ENCODE measurements around the gene NHERF1. TPM values are rescaled to one million over a fixed set of nuclear protein-coding genes. Genes with fewer than 3 reads are reported as not detected.

Gene NHERF1
- polyA plus RNA-seq, 1 of the 3 experiments (the other 2 are of a cell fraction) = 40.1 TPM

GRCh38 chr17:74739227-74739831, 9.1 kb upstream of the NHERF1 start:
- Histone ChIP-seq H3K4me1 (ENCODE audit: control insufficient read depth in 1 of 2, insufficient read depth in 2 of 2, low read depth in 1 of 2, low read length in 1 of 2) (no peaks in the 10 kb centered on the region; a peak in 1 of 4 replicates), H3F3A (replicated peaks; ENCODE audit: insufficient read depth) (peaks cover 4% of the 10 kb centered on the region), H3K36me3 (replicated peaks in 1 of 2; ENCODE audit: control insufficient read depth in 1 of 2, insufficient read depth in 2 of 2, low read length in 1 of 2) (no peaks in the 10 kb centered on the region), H3K9me3 (no peaks in the 10 kb centered on the region), H3K4me2 (no peak overlapping the region), H3K79me2 (ENCODE audit: insufficient read depth) (no peaks in the 10 kb centered on the region), H3K9ac (no peak overlapping the region), H3K27ac (ENCODE audit: low read depth in 2 of 2, low read length in 1 of 2) (no peak overlapping the region), H3K4me3 (ENCODE audit: low read depth in 2 of 2, low read length in 1 of 2) (no peak overlapping the region), H3K27me3 (ENCODE audit: insufficient read depth) (peaks cover 50% of the 10 kb centered on the region), H3K9me2 (no peaks in the 10 kb centered on the region), H2AFZ (ENCODE audit: low read depth) (no peak overlapping the region), H4K20me1 (ENCODE audit: insufficient read depth) (no peaks in the 10 kb centered on the region)
- TF ChIP-seq NRF1 (IDR thresholded peaks at IDR 0.05; ENCODE audit: low read depth, low read length) = no peak
- no peak for TF ChIP-seq GABPA (IDR thresholded peaks at IDR 0.05; ENCODE audit: low read depth)
- no peak for TF ChIP-seq FOXJ3 (CRISPR knock-in tag; IDR thresholded peaks at IDR 0.05)
- no peak for TF ChIP-seq EZH2phosphoT487 (IDR thresholded peaks at IDR 0.05; ENCODE audit: borderline replicate concordance, low read depth)
- no peak for TF ChIP-seq SMC3 (IDR thresholded peaks at IDR 0.05; ENCODE audit: low read depth, low read length)
- no peak for TF ChIP-seq TEAD4 (IDR thresholded peaks at IDR 0.05; ENCODE audit: borderline replicate concordance, insufficient read depth)
- TF ChIP-seq RXRA (IDR thresholded peaks at IDR 0.05; ENCODE audit: borderline replicate concordance, low read depth) = no peak
- no peak for TF ChIP-seq MXI1 (IDR thresholded peaks at IDR 0.05; ENCODE audit: low read depth, low read length)
- TF ChIP-seq FOSL2 (IDR thresholded peaks at IDR 0.05; ENCODE audit: borderline replicate concordance, low read depth) = no peak
- no peak for TF ChIP-seq RCOR1 (IDR thresholded peaks at IDR 0.05; ENCODE audit: low read length)
- no peak for TF ChIP-seq RFX5 (IDR thresholded peaks at IDR 0.05; ENCODE audit: low read length)
- no peak for TF ChIP-seq RAD21 (IDR thresholded peaks at IDR 0.05; ENCODE audit: low read length)
- TF ChIP-seq PBX3 (IDR thresholded peaks at IDR 0.05) = no peak
- TF ChIP-seq USF2 (IDR thresholded peaks at IDR 0.05; ENCODE audit: borderline replicate concordance, low read depth, low read length) = no peak
- no peak for DNase-seq
- ChIA-PET POLR2A (no interaction called here), CTCF (interaction anchor here (0.7 to 8.2 kb wide), 14 partner anchors 30 to 360 kb away, joined by 3 to 301 read pairs (median 10); partner anchors contain the start of genes CD300H and CD300LD)
- 67% methylated on average over 12 of the region's 12 CpGs for WGBS (ENCODE audit: low lambda C conversion rate)

- POLR2A ChIA-PET = no interaction called here
- no peaks in the 10 kb centered on the region for H3K36me3 ChIP-seq (replicated peaks in 1 of 2; ENCODE audit: control insufficient read depth in 1 of 2, insufficient read depth in 2 of 2, low read length in 1 of 2)
Observed at GRCh38 chr17:74740173-74740572, 8.3 kb upstream of the NHERF1 start.

More at GRCh38 chr17:74740173-74740572, 8.3 kb upstream of the NHERF1 start:
- peaks cover 42% of the 10 kb centered on the region for H3K27me3 ChIP-seq (ENCODE audit: insufficient read depth)
- no peaks in the 10 kb centered on the region for H3K9me3 ChIP-seq
- no peak overlapping the region for H3K4me2 ChIP-seq
- no peak for DNase-seq
- H3K79me2 ChIP-seq (ENCODE audit: insufficient read depth) = no peaks in the 10 kb centered on the region
- TF ChIP-seq USF1 (IDR thresholded peaks at IDR 0.05; ENCODE audit: borderline replicate concordance, low read depth) = no peak
- no peak for TF ChIP-seq JUND (IDR thresholded peaks at IDR 0.05)
- no peak for TF ChIP-seq FOXM1 (IDR thresholded peaks at IDR 0.05; ENCODE audit: low read depth)
- TF ChIP-seq GABPA (IDR thresholded peaks at IDR 0.05; ENCODE audit: low read depth) = no peak
- no peak for TF ChIP-seq RCOR1 (IDR thresholded peaks at IDR 0.05; ENCODE audit: low read length)
- TF ChIP-seq TAF1 (IDR thresholded peaks at IDR 0.05; ENCODE audit: borderline replicate concordance, low read depth, low read length) = no peak
- TF ChIP-seq RXRA (IDR thresholded peaks at IDR 0.05; ENCODE audit: borderline replicate concordance, low read depth) = no peak
- TF ChIP-seq YY1 (IDR thresholded peaks at IDR 0.05; ENCODE audit: low read depth) = no peak
- TF ChIP-seq CTCF (IDR thresholded peaks at IDR 0.05) = no peak
- H3K9ac ChIP-seq = no peak overlapping the region
- no peak overlapping the region for H2AFZ ChIP-seq (ENCODE audit: low read depth)
- H3K9me2 ChIP-seq = no peaks in the 10 kb centered on the region
- no peaks in the 10 kb centered on the region for H4K20me1 ChIP-seq (ENCODE audit: insufficient read depth)
- CTCF ChIA-PET = interaction anchor here (0.7 to 8.2 kb wide), 7 partner anchors 29 to 361 kb away, joined by 3 to 301 read pairs (median 4); partner anchors contain the start of gene CD300H
- H3K27ac ChIP-seq (ENCODE audit: low read depth in 2 of 2, low read length in 1 of 2) = no peak overlapping the region
- WGBS (ENCODE audit: low lambda C conversion rate) = 78% methylated on average over 6 of the region's 6 CpGs
- peaks cover 0 to 3% of the 10 kb centered on the region in 2 experiments; a peak in 1 of 4 replicates for H3K4me1 ChIP-seq (ENCODE audit: control insufficient read depth in 1 of 2, insufficient read depth in 2 of 2, low read depth in 1 of 2, low read length in 1 of 2)
- peaks cover 4% of the 10 kb centered on the region for H3F3A ChIP-seq (replicated peaks; ENCODE audit: insufficient read depth)
- no peak overlapping the region for H3K4me3 ChIP-seq (ENCODE audit: low read depth in 2 of 2, low read length in 1 of 2)

All from SK-N-SH (cell line).